ENCODE results near the gene CAMKMT.

Gene CAMKMT

DNA sequence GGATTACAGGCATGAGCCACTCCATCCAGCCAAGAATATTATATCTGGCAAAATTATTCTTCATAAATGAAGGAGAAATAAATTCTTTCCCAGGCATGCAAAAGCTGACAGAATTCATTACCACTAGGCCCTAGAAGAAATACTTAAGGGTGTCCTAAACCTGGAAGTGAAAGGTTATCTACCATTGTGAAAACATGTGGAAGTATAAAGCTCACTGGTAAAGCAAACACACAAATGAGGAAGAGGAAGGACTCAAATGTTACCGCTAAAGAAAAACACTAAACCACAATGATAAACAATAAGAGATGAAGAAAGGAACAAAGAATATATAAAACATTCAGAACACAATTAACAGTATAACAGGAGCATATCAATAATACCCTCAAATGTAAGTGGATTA, 171.8 kb downstream of the CAMKMT start:
- H3K4me2 ChIP-seq (ENCODE audit: low read length) = no peak overlapping the region
- no peak overlapping the region for H2BK12ac ChIP-seq (ENCODE audit: low read length)
- H3K27me3 ChIP-seq (ENCODE audit: insufficient read depth, low read length) = no peaks in the 10 kb centered on the region
- no peak overlapping the region for H2BK120ac ChIP-seq (ENCODE audit: insufficient read depth, low read length, poor library complexity)
- no CpG with 5 or more reads among the region's 1 CpG for WGBS (ENCODE audit: extremely low coverage, insufficient coverage, insufficient read length)
- no peak for DNase-seq
- H3K36me3 ChIP-seq (ENCODE audit: control insufficient read depth in 1 of 2, insufficient read depth in 2 of 2, low read length in 2 of 2) = no peaks in the 10 kb centered on the region
- no peak overlapping the region for H3K9ac ChIP-seq (ENCODE audit: low read length)
- H3K27ac ChIP-seq (ENCODE audit: low read depth, low read length) = no peak overlapping the region
- no peak overlapping the region for H4K12ac ChIP-seq (ENCODE audit: low read depth, low read length)
- H3K23ac ChIP-seq (ENCODE audit: low read length) = no peak overlapping the region
- H3K9me3 ChIP-seq (ENCODE audit: insufficient read depth, low read depth, low read length) = no peaks in the 10 kb centered on the region
- H2AFZ ChIP-seq (ENCODE audit: insufficient read depth, low read length, poor library complexity) = no peak overlapping the region
- H3K79me1 ChIP-seq (ENCODE audit: low read length) = no peaks in the 10 kb centered on the region
- no peak overlapping the region for H2AK5ac ChIP-seq (ENCODE audit: low read length)
- H4K8ac ChIP-seq (ENCODE audit: low read depth, low read length) = no peak overlapping the region
- H4K91ac ChIP-seq (ENCODE audit: low read depth, low read length) = no peak overlapping the region
- no peak overlapping the region for H3K14ac ChIP-seq (ENCODE audit: low read length)
- H3K4me1 ChIP-seq (ENCODE audit: control insufficient read depth in 1 of 2, insufficient read depth in 2 of 2, low read length in 2 of 2) = no peaks in the 10 kb centered on the region
- H3K79me2 ChIP-seq (ENCODE audit: control insufficient read depth, insufficient read depth, low read length, poor library complexity) = no peaks in the 10 kb centered on the region
- no peak overlapping the region for H3K4ac ChIP-seq (ENCODE audit: low read depth, low read length)
- no peak overlapping the region for H3K18ac ChIP-seq (ENCODE audit: low read length)
- no peak overlapping the region for H3K4me3 ChIP-seq (ENCODE audit: low read depth, low read length)
- H2BK5ac ChIP-seq (ENCODE audit: low read depth, low read length, poor library complexity) = no peak overlapping the region

GRCh38 chr2:44535376-44535775, 173.6 kb downstream of the CAMKMT start:
- no peak overlapping the region for H3K9ac ChIP-seq (ENCODE audit: low read length)
- no peak for DNase-seq
- no peak overlapping the region for H3K23ac ChIP-seq (ENCODE audit: low read length)
- no peak overlapping the region for H2AK5ac ChIP-seq (ENCODE audit: low read length)
- H3K36me3 ChIP-seq (ENCODE audit: control insufficient read depth in 1 of 2, insufficient read depth in 2 of 2, low read length in 2 of 2) = no peaks in the 10 kb centered on the region
- H4K8ac ChIP-seq (ENCODE audit: low read depth, low read length) = no peak overlapping the region
- H3K14ac ChIP-seq (ENCODE audit: low read length) = no peak overlapping the region
- H3K27me3 ChIP-seq (ENCODE audit: insufficient read depth, low read length) = no peaks in the 10 kb centered on the region
- no peak overlapping the region for H2AFZ ChIP-seq (ENCODE audit: insufficient read depth, low read length, poor library complexity)
- no peak overlapping the region for H3K4ac ChIP-seq (ENCODE audit: low read depth, low read length)
- no peak overlapping the region for H3K4me3 ChIP-seq (ENCODE audit: low read depth, low read length)
- no peak overlapping the region for H2BK120ac ChIP-seq (ENCODE audit: insufficient read depth, low read length, poor library complexity)
- H2BK5ac ChIP-seq (ENCODE audit: low read depth, low read length, poor library complexity) = no peak overlapping the region
- no peak overlapping the region for H4K12ac ChIP-seq (ENCODE audit: low read depth, low read length)
- no peaks in the 10 kb centered on the region for H3K79me2 ChIP-seq (ENCODE audit: control insufficient read depth, insufficient read depth, low read length, poor library complexity)
- H3K4me1 ChIP-seq (ENCODE audit: control insufficient read depth in 1 of 2, insufficient read depth in 2 of 2, low read length in 2 of 2) = no peaks in the 10 kb centered on the region
- no CpG with 5 or more reads among the region's 1 CpG for WGBS (ENCODE audit: extremely low coverage, insufficient coverage, insufficient read length)
- H3K18ac ChIP-seq (ENCODE audit: low read length) = no peak overlapping the region
- no peak overlapping the region for H3K27ac ChIP-seq (ENCODE audit: low read depth, low read length)
- H2BK12ac ChIP-seq (ENCODE audit: low read length) = no peak overlapping the region
- no peak overlapping the region for H3K4me2 ChIP-seq (ENCODE audit: low read length)
- H4K91ac ChIP-seq (ENCODE audit: low read depth, low read length) = no peak overlapping the region
- no peaks in the 10 kb centered on the region for H3K9me3 ChIP-seq (ENCODE audit: insufficient read depth, low read depth, low read length)
- H3K79me1 ChIP-seq (ENCODE audit: low read length) = no peaks in the 10 kb centered on the region

DNA sequence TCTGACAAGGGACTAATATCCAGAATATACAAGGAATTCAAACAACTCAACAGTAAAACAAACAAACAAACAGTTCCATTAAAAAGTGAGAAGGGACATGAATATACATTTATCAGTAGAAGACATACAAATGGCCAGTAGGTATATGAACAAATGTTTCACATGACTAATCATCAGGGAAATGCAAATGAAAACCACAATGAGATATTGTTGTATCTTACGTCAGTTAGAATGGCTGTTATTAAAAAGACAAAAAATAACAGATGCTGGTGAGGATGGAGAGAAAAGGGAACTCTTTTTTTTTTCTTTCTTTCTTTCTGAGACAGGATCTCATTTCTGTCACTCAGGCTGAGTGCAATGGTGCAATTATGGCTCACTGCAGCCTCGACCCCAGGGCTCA, 175.5 kb downstream of the CAMKMT start:
- no peak overlapping the region for H3K9ac ChIP-seq (ENCODE audit: low read length)
- H3K27ac ChIP-seq (ENCODE audit: low read depth, low read length) = no peak overlapping the region
- H4K8ac ChIP-seq (ENCODE audit: low read depth, low read length) = no peak overlapping the region
- no peaks in the 10 kb centered on the region for H3K27me3 ChIP-seq (ENCODE audit: insufficient read depth, low read length)
- no CpG with 5 or more reads among the region's 2 CpGs for WGBS (ENCODE audit: extremely low coverage, insufficient coverage, insufficient read length)
- no peak overlapping the region for H2BK120ac ChIP-seq (ENCODE audit: insufficient read depth, low read length, poor library complexity)
- no peaks in the 10 kb centered on the region for H3K36me3 ChIP-seq (ENCODE audit: control insufficient read depth in 1 of 2, insufficient read depth in 2 of 2, low read length in 2 of 2)
- no peak overlapping the region for H3K4me3 ChIP-seq (ENCODE audit: low read depth, low read length)
- no peaks in the 10 kb centered on the region for H3K79me1 ChIP-seq (ENCODE audit: low read length)
- no peak overlapping the region for H3K18ac ChIP-seq (ENCODE audit: low read length)
- H3K79me2 ChIP-seq (ENCODE audit: control insufficient read depth, insufficient read depth, low read length, poor library complexity) = no peaks in the 10 kb centered on the region
- H4K91ac ChIP-seq (ENCODE audit: low read depth, low read length) = no peak overlapping the region
- no peak overlapping the region for H2AK5ac ChIP-seq (ENCODE audit: low read length)
- H3K4ac ChIP-seq (ENCODE audit: low read depth, low read length) = no peak overlapping the region
- H3K9me3 ChIP-seq (ENCODE audit: insufficient read depth, low read depth, low read length) = no peaks in the 10 kb centered on the region
- H2BK5ac ChIP-seq (ENCODE audit: low read depth, low read length, poor library complexity) = no peak overlapping the region
- DNase-seq = no peak
- H3K4me2 ChIP-seq (ENCODE audit: low read length) = no peak overlapping the region
- no peak overlapping the region for H3K14ac ChIP-seq (ENCODE audit: low read length)
- H3K4me1 ChIP-seq (ENCODE audit: control insufficient read depth in 1 of 2, insufficient read depth in 2 of 2, low read length in 2 of 2) = no peaks in the 10 kb centered on the region
- H2AFZ ChIP-seq (ENCODE audit: insufficient read depth, low read length, poor library complexity) = no peak overlapping the region
- no peak overlapping the region for H4K12ac ChIP-seq (ENCODE audit: low read depth, low read length)
- no peak overlapping the region for H3K23ac ChIP-seq (ENCODE audit: low read length)
- no peak overlapping the region for H2BK12ac ChIP-seq (ENCODE audit: low read length)

DNA sequence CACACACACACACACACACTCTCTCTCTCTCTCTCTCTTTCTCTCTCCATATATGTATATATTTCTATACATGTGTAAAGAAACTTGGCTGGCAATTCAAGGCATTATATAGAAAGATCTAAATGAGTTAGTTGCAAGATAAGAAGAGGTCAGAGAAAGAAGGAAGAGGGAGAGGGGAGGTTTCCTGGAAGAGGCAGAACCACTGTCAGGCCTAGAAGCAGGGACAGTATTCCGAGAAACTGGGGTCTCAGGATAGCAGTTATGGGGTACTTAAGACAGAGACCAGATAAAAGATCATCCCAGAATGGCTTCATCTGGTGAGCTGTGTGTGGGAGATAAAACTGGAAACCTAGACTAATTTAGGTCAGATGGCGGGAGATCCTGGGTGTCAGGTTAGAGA, 180.8 kb downstream of the CAMKMT start:
- no peaks in the 10 kb centered on the region for H3K27me3 ChIP-seq (ENCODE audit: insufficient read depth, low read length)
- H3K27ac ChIP-seq (ENCODE audit: low read depth, low read length) = no peak overlapping the region
- no peak overlapping the region for H4K91ac ChIP-seq (ENCODE audit: low read depth, low read length)
- no peak overlapping the region for H3K4me3 ChIP-seq (ENCODE audit: low read depth, low read length)
- no peak overlapping the region for H3K4ac ChIP-seq (ENCODE audit: low read depth, low read length)
- WGBS (ENCODE audit: extremely low coverage, insufficient coverage, insufficient read length) = no CpG with 5 or more reads among the region's 2 CpGs
- no peak overlapping the region for H2BK12ac ChIP-seq (ENCODE audit: low read length)
- no peak overlapping the region for H3K9ac ChIP-seq (ENCODE audit: low read length)
- no peak overlapping the region for H2BK5ac ChIP-seq (ENCODE audit: low read depth, low read length, poor library complexity)
- no peak overlapping the region for H4K12ac ChIP-seq (ENCODE audit: low read depth, low read length)
- H4K8ac ChIP-seq (ENCODE audit: low read depth, low read length) = no peak overlapping the region
- DNase-seq = no peak
- H3K36me3 ChIP-seq (ENCODE audit: control insufficient read depth in 1 of 2, insufficient read depth in 2 of 2, low read length in 2 of 2) = no peaks in the 10 kb centered on the region
- H3K9me3 ChIP-seq (ENCODE audit: insufficient read depth, low read depth, low read length) = no peaks in the 10 kb centered on the region
- H3K79me2 ChIP-seq (ENCODE audit: control insufficient read depth, insufficient read depth, low read length, poor library complexity) = no peaks in the 10 kb centered on the region
- no peak overlapping the region for H3K23ac ChIP-seq (ENCODE audit: low read length)
- no peak overlapping the region for H2BK120ac ChIP-seq (ENCODE audit: insufficient read depth, low read length, poor library complexity)
- H2AFZ ChIP-seq (ENCODE audit: insufficient read depth, low read length, poor library complexity) = no peak overlapping the region
- no peak overlapping the region for H2AK5ac ChIP-seq (ENCODE audit: low read length)
- H3K14ac ChIP-seq (ENCODE audit: low read length) = no peak overlapping the region
- no peaks in the 10 kb centered on the region for H3K4me1 ChIP-seq (ENCODE audit: control insufficient read depth in 1 of 2, insufficient read depth in 2 of 2, low read length in 2 of 2)
- no peak overlapping the region for H3K18ac ChIP-seq (ENCODE audit: low read length)
- H3K4me2 ChIP-seq (ENCODE audit: low read length) = no peak overlapping the region
- no peaks in the 10 kb centered on the region for H3K79me1 ChIP-seq (ENCODE audit: low read length)

Data from trophoblast cell (in vitro differentiated cells and primary cell).